GM21786 (cell line): ENCODE data around the gene KRTAP10-12.

Experiments
- ATAC-seq: cut with Tn5 transposase; IDR thresholded peaks from one replicate; pipeline ENCODE4 v1.9.1; 2021; ENCODE audit not compliant: unreplicated experiment

The KRTAP10-12 gene

DNA sequence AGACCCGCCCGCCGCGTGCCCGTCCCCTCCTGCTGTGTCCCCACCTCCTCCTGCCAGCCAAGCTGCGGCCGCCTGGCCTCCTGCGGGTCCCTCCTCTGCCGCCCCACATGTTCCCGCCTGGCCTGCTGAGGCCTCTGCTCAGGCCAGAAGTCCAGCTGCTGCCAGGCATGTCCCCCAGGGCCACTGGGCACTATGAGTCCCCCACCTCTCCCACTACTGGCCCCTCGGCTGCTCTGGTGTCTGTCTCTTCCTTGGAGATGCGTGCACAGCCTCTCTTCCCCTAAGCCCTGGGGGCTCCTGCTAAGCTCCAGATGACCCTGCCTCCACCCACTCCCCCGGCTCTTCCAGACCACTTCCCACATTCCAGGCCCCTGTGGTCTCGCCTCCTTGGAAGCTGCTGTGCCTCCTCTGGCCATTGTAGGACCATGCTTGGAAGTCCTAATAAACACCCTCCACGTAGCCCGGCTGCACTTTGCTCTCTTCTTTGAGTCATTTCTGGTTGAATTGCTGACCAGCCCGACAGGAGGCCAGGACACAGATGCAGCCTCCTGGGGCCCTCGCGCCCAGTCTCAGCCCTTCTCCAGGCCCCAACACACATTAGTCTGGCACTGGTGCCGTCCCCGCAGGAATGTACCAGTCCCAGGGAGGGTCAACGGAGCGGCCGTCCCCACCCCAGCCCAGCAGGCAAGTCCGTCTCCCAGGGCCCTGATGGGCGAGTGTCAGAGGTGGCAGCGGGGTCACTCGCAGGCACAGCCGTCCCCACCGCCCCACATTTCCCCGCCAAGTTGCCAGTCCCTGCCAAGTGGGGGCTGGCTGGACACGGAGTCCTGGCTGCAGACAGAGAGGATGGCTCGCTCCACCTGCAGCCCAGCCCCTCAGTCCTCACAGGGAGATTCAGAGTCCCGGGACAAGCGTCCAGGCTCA lies 1.1 kb downstream of the KRTAP10-12 start:
- no peak for ATAC-seq

- no peak for ATAC-seq
These were observed 2.6 kb downstream of the KRTAP10-12 start for GRCh38 chr21:44699502-44700001.

DNA sequence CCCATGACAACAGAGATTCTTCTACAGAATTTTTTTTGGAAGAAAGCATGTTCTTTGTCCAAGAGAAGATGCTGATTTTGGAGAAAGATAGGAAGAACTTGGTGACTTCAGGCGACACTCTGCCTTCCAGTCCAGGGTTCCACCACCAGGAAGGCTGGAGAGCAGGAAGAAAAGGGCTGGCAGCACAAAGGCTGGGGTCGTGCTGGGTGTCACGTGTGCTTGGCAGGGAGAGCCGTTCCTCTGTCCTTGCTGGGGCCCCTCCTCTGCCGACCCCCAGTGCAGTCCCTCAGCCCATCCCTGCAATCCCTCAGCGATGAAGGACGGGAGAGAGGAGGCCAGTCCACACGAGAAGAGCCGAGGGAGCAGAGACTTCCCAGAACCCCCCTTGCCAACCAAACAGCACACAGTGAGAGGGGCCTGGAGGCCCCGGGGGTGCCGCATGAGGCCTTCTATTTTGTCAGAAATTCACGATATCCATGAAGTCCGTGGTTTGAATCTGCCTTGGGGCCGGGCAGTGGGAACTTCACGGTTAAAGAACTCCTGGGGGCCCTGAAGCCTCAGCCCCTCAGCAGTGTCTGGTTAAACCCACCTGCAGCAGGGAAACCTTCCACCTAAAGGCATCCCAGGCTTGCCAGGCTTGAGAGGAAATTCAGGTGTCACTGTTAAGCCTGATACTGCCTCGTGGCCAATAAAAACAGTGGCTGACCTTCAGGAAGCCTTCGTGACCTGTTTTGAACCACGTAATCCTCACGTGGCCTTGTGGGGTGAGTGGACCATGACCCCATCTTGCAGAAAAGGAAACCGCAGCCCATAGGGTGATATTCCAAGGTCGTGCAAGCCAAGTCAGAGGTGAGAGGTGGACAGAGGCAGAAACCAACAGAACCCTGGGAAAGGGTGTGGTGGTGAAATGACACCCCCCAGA lies 3.4 kb downstream of the KRTAP10-12 start:
- no peak for ATAC-seq

GRCh38 chr21:44701023-44701400 lies 4.0 kb downstream of the KRTAP10-12 start:
- ATAC-seq, result no peak

- no peak for ATAC-seq
These were observed 4.6 kb downstream of the KRTAP10-12 start for GRCh38 chr21:44701541-44701940.

- ATAC-seq, result no peak
These were observed 5.4 kb downstream of the KRTAP10-12 start for GRCh38 chr21:44702111-44702972.

- no peak for ATAC-seq
These were observed 6.2 kb downstream of the KRTAP10-12 start for GRCh38 chr21:44702973-44703730.

DNA sequence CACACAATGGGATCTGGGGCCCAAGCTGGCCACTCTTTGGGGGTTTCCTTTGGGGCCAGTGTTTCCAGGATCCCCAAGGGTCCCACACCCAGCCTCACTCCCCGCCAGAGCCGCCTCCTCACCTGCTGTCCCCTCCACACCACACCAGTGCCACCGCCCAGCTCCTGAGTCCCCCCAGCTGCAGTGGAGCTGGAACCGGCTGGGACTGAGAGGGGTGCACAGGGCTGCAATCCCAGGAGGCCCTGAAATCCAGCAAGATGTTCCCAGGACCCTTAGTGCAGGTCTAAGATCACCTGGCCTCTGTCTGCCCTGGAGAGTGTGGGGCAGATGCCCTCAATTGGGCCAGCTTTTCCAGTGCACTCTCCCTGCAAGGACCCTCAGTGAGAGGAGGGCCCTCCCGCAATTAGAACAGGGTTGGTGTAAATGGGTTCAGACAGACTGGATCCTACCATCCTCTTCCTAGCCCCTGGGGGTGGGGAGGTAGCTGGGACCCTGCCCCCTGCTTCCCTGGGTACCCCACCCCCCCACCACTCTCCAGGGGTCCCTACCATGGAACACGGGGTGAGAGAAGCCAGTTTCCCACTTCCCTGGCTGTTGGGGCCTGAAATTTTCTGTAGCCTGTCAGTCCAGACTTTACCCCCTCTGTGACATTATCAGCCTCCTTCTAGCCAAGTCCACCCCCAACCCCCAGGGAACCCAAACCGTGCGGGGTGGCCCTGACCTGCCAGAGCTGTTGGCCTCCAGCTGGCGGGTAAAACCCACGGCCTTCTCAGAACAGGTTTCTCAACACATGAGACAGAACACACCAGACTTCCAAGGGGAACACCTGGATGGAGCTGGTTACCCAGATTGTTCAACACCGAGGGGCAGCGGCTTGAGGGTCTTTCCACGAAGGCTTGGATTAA lies 7.0 kb downstream of the KRTAP10-12 start:
- no peak for ATAC-seq

DNA sequence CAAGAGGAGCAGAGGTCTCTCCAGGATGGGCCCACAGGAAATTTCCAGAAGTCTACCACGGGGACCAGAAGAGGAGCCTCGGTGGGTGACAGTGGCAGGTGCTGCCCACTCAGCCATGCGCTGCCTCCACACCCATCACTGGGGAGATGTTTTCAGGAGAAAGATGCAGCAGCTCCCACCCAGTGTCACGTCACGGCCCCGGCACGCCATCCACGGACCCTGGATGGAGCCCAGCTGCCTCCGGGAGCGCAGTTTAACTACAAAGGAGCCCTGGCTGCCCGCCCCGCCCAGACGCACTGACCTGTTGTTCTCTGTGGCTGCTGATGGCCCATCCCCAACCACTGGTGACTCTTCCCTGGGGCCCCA lies 7.6 kb downstream of the KRTAP10-12 start:
- no peak for ATAC-seq

DNA sequence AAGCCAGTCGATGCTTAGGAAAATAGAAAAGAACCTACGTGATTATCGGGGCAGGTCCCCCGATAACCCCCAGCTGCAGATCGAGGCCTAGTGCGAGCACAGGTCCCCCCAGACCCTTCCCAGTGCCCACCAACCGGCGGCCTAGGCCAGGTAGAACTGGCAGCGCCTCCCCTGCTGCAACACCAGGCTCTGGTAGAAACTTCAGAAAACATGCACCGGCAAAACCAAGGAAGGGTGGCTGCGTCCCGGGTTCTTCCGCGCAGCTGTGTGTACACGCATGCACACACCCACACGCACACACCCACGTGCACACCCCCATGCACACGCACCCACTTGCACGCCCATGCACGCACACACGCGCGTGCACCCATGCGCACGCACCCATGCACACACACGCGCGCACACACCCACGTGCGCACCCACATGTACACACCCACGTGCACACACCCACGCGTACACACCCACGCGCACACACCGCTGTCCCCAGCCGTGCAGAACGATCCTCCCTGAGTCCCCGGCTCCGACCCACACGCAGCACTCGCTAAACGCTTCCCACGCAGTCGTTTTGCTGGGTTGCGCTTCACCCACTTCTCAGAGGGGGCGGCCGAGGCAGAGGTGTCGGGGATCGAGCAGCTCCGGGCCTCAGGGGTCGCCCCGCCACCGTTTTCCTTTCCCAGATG lies 9.2 kb downstream of the KRTAP10-12 start:
- ATAC-seq, result no peak

- no peak for ATAC-seq
These were observed 10.0 kb downstream of the KRTAP10-12 start for GRCh38 chr21:44706706-44707581.

GRCh38 chr21:44708213-44708865 lies 11.4 kb downstream of the KRTAP10-12 start:
- no peak for ATAC-seq

DNA sequence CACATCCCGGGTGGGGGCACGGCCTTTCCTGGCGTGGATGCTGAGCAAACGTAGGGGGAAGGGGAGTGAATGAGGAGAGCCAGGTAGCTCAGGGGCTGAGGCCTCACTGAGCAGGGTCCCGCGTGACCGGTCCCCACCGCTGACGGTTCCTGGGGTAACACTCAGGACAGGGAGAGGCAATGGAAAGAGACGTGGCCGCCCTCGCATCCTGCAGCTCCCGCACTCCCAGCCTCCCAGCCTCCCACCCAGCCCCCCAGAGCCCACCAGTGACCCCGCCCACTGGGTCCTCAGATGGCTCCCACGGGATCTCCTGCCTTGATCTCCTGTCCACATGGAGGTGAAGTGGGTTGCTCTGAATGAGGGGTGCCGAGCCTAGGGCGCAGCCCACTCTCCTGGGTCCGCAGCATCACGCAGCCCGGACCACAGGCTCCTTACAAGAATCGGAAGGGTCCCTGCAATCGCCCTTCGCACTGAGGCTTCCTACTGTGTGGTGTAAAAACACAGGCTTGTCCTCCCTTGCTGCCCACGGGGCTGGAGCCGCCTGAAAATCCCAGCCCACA lies 12.0 kb downstream of the KRTAP10-12 start:
- no peak for ATAC-seq

GRCh38 chr21:44709426-44710293 lies 12.7 kb downstream of the KRTAP10-12 start:
- ATAC-seq, result no peak

DNA sequence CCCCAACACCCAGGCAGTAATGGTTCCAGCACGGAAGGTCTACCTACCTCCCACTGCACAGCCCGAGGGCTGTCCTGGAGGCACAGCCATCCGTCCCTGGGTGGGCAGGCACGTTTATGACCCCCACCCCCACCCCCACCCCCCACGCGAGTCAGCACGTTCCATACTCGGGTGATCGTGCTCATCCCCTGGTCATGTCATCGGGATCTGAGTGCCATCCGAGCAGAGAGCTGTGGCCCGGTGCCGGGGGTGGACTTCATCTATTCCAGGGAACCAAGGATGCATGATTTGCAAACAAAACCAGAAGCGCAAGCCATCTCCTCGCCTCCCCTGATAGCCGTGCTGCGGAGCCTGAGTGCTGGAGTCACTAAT lies 13.3 kb downstream of the KRTAP10-12 start:
- no peak for ATAC-seq
